ENCODE results near the gene PRAMEF6. TPM values are rescaled to one million over a fixed set of nuclear protein-coding genes. Genes with fewer than 3 reads are reported as not detected.
"Not testable (repeated sequence)": the region's sequence is repeated elsewhere in the genome, so short reads cannot be mapped to it uniquely, and the experiment has no call there.

The PRAMEF6 gene
- not detected for total RNA-seq
- not detected for polyA plus RNA-seq

- H3K36me3 ChIP-seq (ENCODE audit: control insufficient read depth in 4 of 4, insufficient read depth in 3 of 4, low read depth in 1 of 4, low read length in 3 of 4); H3K27ac ChIP-seq (ENCODE audit: low read depth in 1 of 2, low read length in 2 of 2); DNase-seq (ENCODE audit: low spot score); H3K4me1 ChIP-seq (ENCODE audit: control insufficient read depth in 4 of 4, insufficient read depth in 4 of 4, low read length in 3 of 4); H3K9ac ChIP-seq (ENCODE audit: low read depth in 1 of 2, low read length in 2 of 2); H3K4me3 ChIP-seq (ENCODE audit: low read depth in 1 of 3, low read length in 3 of 3); H3K27me3 ChIP-seq (ENCODE audit: control insufficient read depth in 4 of 4, insufficient read depth in 4 of 4, low read length in 3 of 4); H3K9me3 ChIP-seq (ENCODE audit: control insufficient read depth in 4 of 4, low read length in 3 of 4): not testable (repeated sequence)
- WGBS: 82% methylated on average over 2 of the region's 4 CpGs
These were observed at the start of gene PRAMEF6 for GRCh38 chr1:12947480-12947879. PRAMEF6 (minus strand) TSS chr1:12947580; CDS start chr1:12942518, 5,062 bp downstream.

GRCh38 chr1:12924368-12924767 is 23.0 kb downstream of the PRAMEF6 start:
- H3K4me1 ChIP-seq (ENCODE audit: control insufficient read depth in 4 of 4, insufficient read depth in 4 of 4, low read length in 3 of 4); DNase-seq (ENCODE audit: low spot score); H3K4me3 ChIP-seq (ENCODE audit: low read depth in 1 of 3, low read length in 3 of 3); H3K9ac ChIP-seq (ENCODE audit: low read depth in 1 of 2, low read length in 2 of 2); H3K9me3 ChIP-seq (ENCODE audit: control insufficient read depth in 4 of 4, low read length in 3 of 4); H3K36me3 ChIP-seq (ENCODE audit: control insufficient read depth in 4 of 4, insufficient read depth in 3 of 4, low read depth in 1 of 4, low read length in 3 of 4); H3K27ac ChIP-seq (ENCODE audit: low read depth in 1 of 2, low read length in 2 of 2); H3K27me3 ChIP-seq (ENCODE audit: control insufficient read depth in 4 of 4, insufficient read depth in 4 of 4, low read length in 3 of 4): not testable (repeated sequence)
- 46% methylated on average over 3 of the region's 5 CpGs for WGBS

- H3K4me1 ChIP-seq (ENCODE audit: control insufficient read depth in 4 of 4, insufficient read depth in 4 of 4, low read length in 3 of 4); DNase-seq (ENCODE audit: low spot score): not testable (repeated sequence)
- 64% methylated on average over 2 of the region's 2 CpGs for WGBS
These were observed 25.6 kb downstream of the PRAMEF6 start for GRCh38 chr1:12921749-12922148.

GRCh38 chr1:12916310-12916709 is 31.1 kb downstream of the PRAMEF6 start, which contains the start of gene PRAMEF7:
PRAMEF7 (plus strand) TSS chr1:12916610; CDS start chr1:12917693, 1,083 bp downstream.
- not testable (repeated sequence) for H3K27me3 ChIP-seq (ENCODE audit: control insufficient read depth in 4 of 4, insufficient read depth in 4 of 4, low read length in 3 of 4); H3K36me3 ChIP-seq (ENCODE audit: control insufficient read depth in 4 of 4, insufficient read depth in 3 of 4, low read depth in 1 of 4, low read length in 3 of 4); H3K4me3 ChIP-seq (ENCODE audit: low read depth in 1 of 3, low read length in 3 of 3); H3K27ac ChIP-seq (ENCODE audit: low read depth in 1 of 2, low read length in 2 of 2); DNase-seq (ENCODE audit: low spot score); H3K9ac ChIP-seq (ENCODE audit: low read depth in 1 of 2, low read length in 2 of 2); H3K4me1 ChIP-seq (ENCODE audit: control insufficient read depth in 4 of 4, insufficient read depth in 4 of 4, low read length in 3 of 4); H3K9me3 ChIP-seq (ENCODE audit: control insufficient read depth in 4 of 4, low read length in 3 of 4)
- no CpG with 5 or more reads among the region's 1 CpG for WGBS

More at GRCh38 chr1:12921749-12922148, 25.6 kb downstream of the PRAMEF6 start:
- not testable (repeated sequence) for H3K4me3 ChIP-seq (ENCODE audit: low read depth in 1 of 3, low read length in 3 of 3); H3K36me3 ChIP-seq (ENCODE audit: control insufficient read depth in 4 of 4, insufficient read depth in 3 of 4, low read depth in 1 of 4, low read length in 3 of 4); H3K27ac ChIP-seq (ENCODE audit: low read depth in 1 of 2, low read length in 2 of 2); H3K9ac ChIP-seq (ENCODE audit: low read depth in 1 of 2, low read length in 2 of 2); H3K9me3 ChIP-seq (ENCODE audit: control insufficient read depth in 4 of 4, low read length in 3 of 4); H3K27me3 ChIP-seq (ENCODE audit: control insufficient read depth in 4 of 4, insufficient read depth in 4 of 4, low read length in 3 of 4)
- TF ChIP-seq RAD21 (IDR thresholded peaks at IDR 0.05) (peak in 1 of 2 donors; percentile 71), CTCF (IDR thresholded peaks at IDR 0.05; ENCODE audit: low read depth, low read length, missing input control) (peak; percentile 10)

- DNase-seq (ENCODE audit: low spot score); H3K9me3 ChIP-seq (ENCODE audit: control insufficient read depth in 4 of 4, low read length in 3 of 4); H3K27me3 ChIP-seq (ENCODE audit: control insufficient read depth in 4 of 4, insufficient read depth in 4 of 4, low read length in 3 of 4); H3K9ac ChIP-seq (ENCODE audit: low read depth in 1 of 2, low read length in 2 of 2); H3K36me3 ChIP-seq (ENCODE audit: control insufficient read depth in 4 of 4, insufficient read depth in 3 of 4, low read depth in 1 of 4, low read length in 3 of 4); H3K27ac ChIP-seq (ENCODE audit: low read depth in 1 of 2, low read length in 2 of 2); H3K4me3 ChIP-seq (ENCODE audit: low read depth in 1 of 3, low read length in 3 of 3); H3K4me1 ChIP-seq (ENCODE audit: control insufficient read depth in 4 of 4, insufficient read depth in 4 of 4, low read length in 3 of 4): not testable (repeated sequence)
- WGBS: 29% methylated on average over 4 of the region's 5 CpGs
- TF ChIP-seq JUND (IDR thresholded peaks at IDR 0.05) (peak in 1 of 2 donors; percentile 10), HNF4A (conservative IDR thresholded peaks at IDR 0.05) (peak in 1 of 2 donors; percentile 11), RXRA (IDR thresholded peaks at IDR 0.05) (peak in 1 of 2 donors; percentile 19)
These were observed 43.4 kb downstream of the PRAMEF6 start for GRCh38 chr1:12903793-12904572.

- H3K9me3 ChIP-seq (ENCODE audit: control insufficient read depth in 4 of 4, low read length in 3 of 4); H3K27ac ChIP-seq (ENCODE audit: low read depth in 1 of 2, low read length in 2 of 2); H3K4me3 ChIP-seq (ENCODE audit: low read depth in 1 of 3, low read length in 3 of 3); H3K36me3 ChIP-seq (ENCODE audit: control insufficient read depth in 4 of 4, insufficient read depth in 3 of 4, low read depth in 1 of 4, low read length in 3 of 4); H3K27me3 ChIP-seq (ENCODE audit: control insufficient read depth in 4 of 4, insufficient read depth in 4 of 4, low read length in 3 of 4); H3K4me1 ChIP-seq (ENCODE audit: control insufficient read depth in 4 of 4, insufficient read depth in 4 of 4, low read length in 3 of 4); DNase-seq (ENCODE audit: low spot score); H3K9ac ChIP-seq (ENCODE audit: low read depth in 1 of 2, low read length in 2 of 2): not testable (repeated sequence)
These were observed 48.2 kb downstream of the PRAMEF6 start for GRCh38 chr1:12899186-12899585.

GRCh38 chr1:12898170-12898569 is 49.2 kb downstream of the PRAMEF6 start, which contains the start of gene PRAMEF10:
PRAMEF10 (minus strand) TSS chr1:12898270; CDS start chr1:12895847, 2,423 bp downstream.
- not testable (repeated sequence) for DNase-seq (ENCODE audit: low spot score); H3K27ac ChIP-seq (ENCODE audit: low read depth in 1 of 2, low read length in 2 of 2); H3K27me3 ChIP-seq (ENCODE audit: control insufficient read depth in 4 of 4, insufficient read depth in 4 of 4, low read length in 3 of 4); H3K36me3 ChIP-seq (ENCODE audit: control insufficient read depth in 4 of 4, insufficient read depth in 3 of 4, low read depth in 1 of 4, low read length in 3 of 4); H3K9me3 ChIP-seq (ENCODE audit: control insufficient read depth in 4 of 4, low read length in 3 of 4); H3K4me1 ChIP-seq (ENCODE audit: control insufficient read depth in 4 of 4, insufficient read depth in 4 of 4, low read length in 3 of 4); H3K4me3 ChIP-seq (ENCODE audit: low read depth in 1 of 3, low read length in 3 of 3); H3K9ac ChIP-seq (ENCODE audit: low read depth in 1 of 2, low read length in 2 of 2)
- WGBS: 86% methylated on average over 1 of the region's 1 CpG

All from liver (tissue), 9 donors.